ENCODE data around the gene UBL5.

GRCh38 chr19:9863759-9864158, 36.0 kb downstream of the UBL5 start:
- no peak for TF ChIP-seq POLR2A (IDR thresholded peaks at IDR 0.05; ENCODE audit: low read depth, low read length)
- TF ChIP-seq POLR2AphosphoS5 (IDR thresholded peaks at IDR 0.05; ENCODE audit: low read depth, low read length): no peak
- TF ChIP-seq PAX5 (IDR thresholded peaks at IDR 0.05; ENCODE audit: insufficient read depth, low read length, severe bottlenecking): no peak
- no peak for TF ChIP-seq SPI1 (IDR thresholded peaks at IDR 0.05; ENCODE audit: low read depth, low read length)

Data from GM12891 (cell line).